IPS DF 19.7 (cell line): ENCODE measurements around the gene TMEM217.

Experiments used
- DNase-seq: peaks from one replicate; pipeline ENCODE4 v3.0.0-alpha.2; 2013; ENCODE audit warnings: low read depth, low spot score

The TMEM217 gene

GRCh38 chr6:37244430-37245310 lies 13.3 kb downstream of the TMEM217 start:
- no peak for DNase-seq

- no peak for DNase-seq
Observed at GRCh38 chr6:37243816-37244370, 14.1 kb downstream of the TMEM217 start.

GRCh38 chr6:37243131-37243815 lies 14.7 kb downstream of the TMEM217 start:
- no peak for DNase-seq

GRCh38 chr6:37242429-37243052 lies 15.4 kb downstream of the TMEM217 start:
- DNase-seq, result no peak

GRCh38 chr6:37241775-37242428 lies 16.0 kb downstream of the TMEM217 start:
- DNase-seq, result no peak

GRCh38 chr6:37241131-37241530 lies 16.8 kb downstream of the TMEM217 start:
- no peak for DNase-seq

GRCh38 chr6:37239950-37240713 lies 17.8 kb downstream of the TMEM217 start:
- DNase-seq, result no peak

GRCh38 chr6:37239526-37239925 lies 18.4 kb downstream of the TMEM217 start:
- DNase-seq, result no peak

GRCh38 chr6:37238381-37238780 lies 19.6 kb downstream of the TMEM217 start:
- no peak for DNase-seq

GRCh38 chr6:37237789-37238188 lies 20.2 kb downstream of the TMEM217 start:
- DNase-seq, result no peak

GRCh38 chr6:37236921-37237320 lies 21.0 kb downstream of the TMEM217 start:
- no peak for DNase-seq

GRCh38 chr6:37233541-37233940 lies 24.4 kb downstream of the TMEM217 start:
- no peak for DNase-seq

GRCh38 chr6:37232430-37233017 lies 25.4 kb downstream of the TMEM217 start:
- no peak for DNase-seq

GRCh38 chr6:37230104-37230503 lies 27.8 kb downstream of the TMEM217 start:
- DNase-seq, result no peak

- DNase-seq, result no peak
Observed at GRCh38 chr6:37225350-37226169, 32.4 kb downstream of the TMEM217 start.

- no peak for DNase-seq
Observed at GRCh38 chr6:37222992-37223391, 35.0 kb downstream of the TMEM217 start.

GRCh38 chr6:37222125-37222967 lies 35.6 kb downstream of the TMEM217 start:
- peak; percentile 94 for DNase-seq

- DNase-seq, result no peak
Observed at GRCh38 chr6:37221585-37222124, 36.3 kb downstream of the TMEM217 start.
